Fibroblast of upper back skin (primary cell): Measurements from ENCODE around the gene PRDM1.

Experiments
- DNase-seq: peaks from one replicate; pipeline ENCODE4 v3.0.0-alpha.2; 2013

Gene PRDM1

GRCh38 chr6:106098383-106099234 is 12.5 kb downstream of the PRDM1 start:
- peak; percentile 68 for DNase-seq

- peak; percentile 53 for DNase-seq
Observed at GRCh38 chr6:106099235-106099537, 13.1 kb downstream of the PRDM1 start.

- DNase-seq, result no peak
Observed at GRCh38 chr6:106100755-106101154, 14.6 kb downstream of the PRDM1 start.

- DNase-seq, result no peak
Observed at GRCh38 chr6:106101466-106101865, 15.3 kb downstream of the PRDM1 start.

GRCh38 chr6:106102034-106102433 is 15.9 kb downstream of the PRDM1 start:
- no peak for DNase-seq

- no peak for DNase-seq
Observed at GRCh38 chr6:106102967-106103727, 17.0 kb downstream of the PRDM1 start.

GRCh38 chr6:106103728-106104109 is 17.6 kb downstream of the PRDM1 start:
- no peak for DNase-seq

GRCh38 chr6:106104476-106104875 is 18.3 kb downstream of the PRDM1 start:
- DNase-seq, result no peak

- no peak for DNase-seq
Observed at GRCh38 chr6:106104941-106105340, 18.8 kb downstream of the PRDM1 start.

- DNase-seq, result no peak
Observed at GRCh38 chr6:106105493-106105892, 19.4 kb downstream of the PRDM1 start.

- no peak for DNase-seq
Observed at GRCh38 chr6:106106276-106107042, 20.3 kb downstream of the PRDM1 start.

- DNase-seq, result no peak
Observed at GRCh38 chr6:106107043-106107613, 21.0 kb downstream of the PRDM1 start.

- DNase-seq, result no peak
Observed at GRCh38 chr6:106108129-106108528, 22.0 kb downstream of the PRDM1 start.

GRCh38 chr6:106109029-106109428 is 22.9 kb downstream of the PRDM1 start:
- DNase-seq, result no peak

- DNase-seq, result no peak
Observed at GRCh38 chr6:106110164-106110826, 24.2 kb downstream of the PRDM1 start.

GRCh38 chr6:106112433-106112832 is 26.3 kb downstream of the PRDM1 start:
- DNase-seq, result peak; percentile 39

GRCh38 chr6:106113256-106113959 is 27.3 kb downstream of the PRDM1 start:
- DNase-seq, result no peak

GRCh38 chr6:106114492-106114891 is 28.4 kb downstream of the PRDM1 start:
- DNase-seq, result no peak

- DNase-seq, result no peak
Observed at GRCh38 chr6:106115286-106115685, 29.1 kb downstream of the PRDM1 start.

- DNase-seq, result no peak
Observed at GRCh38 chr6:106116125-106116832, 30.1 kb downstream of the PRDM1 start.

GRCh38 chr6:106117579-106117978 is 31.4 kb downstream of the PRDM1 start:
- no peak for DNase-seq
